ENCODE measurements around the gene VARS2. TPM values are rescaled to one million over a fixed set of nuclear protein-coding genes. Genes with fewer than 3 reads are reported as not detected.
"Not testable (repeated sequence)": the region's sequence is repeated elsewhere in the genome, so short reads cannot be mapped to it uniquely, and the experiment has no call there.

The VARS2 gene
- total RNA-seq, result 10 to 100 TPM; 12.1 to 13.6 TPM

GRCh38 chr6:30914076-30914853 is at the start of gene VARS2:
Gene VARS2, plus strand, starts transcription at chr6:30914238. Its CDS starts 599 bp downstream, at chr6:30914837.
- DNase-seq (ENCODE audit: low spot score), result peak; percentile 95
- Histone ChIP-seq H3K27ac (peak within 1 kb of the TSS; percentile 91 to 97), H3K4me1 (peaks cover 0 to 28% of the 10 kb centered on the region in 2 donors), H3K4me3 (peak within 1 kb of the TSS; percentile 59 to 62), H3K36me3 (peaks cover 35% of the 10 kb centered on the region), H3K27me3 (no peaks in the 10 kb centered on the region), H3K9me3 (no peaks in the 10 kb centered on the region)
- TF ChIP-seq CTCF (IDR thresholded peaks at IDR 0.05), result peak; percentile 26 to 67

GRCh38 chr6:30864325-30864724 is 49.7 kb upstream of the VARS2 start:
- Histone ChIP-seq H3K36me3 (no peaks in the 10 kb centered on the region), H3K27ac (no peak overlapping the region), H3K4me3 (no peak overlapping the region), H3K4me1 (no peaks in the 10 kb centered on the region), H3K27me3 (no peaks in the 10 kb centered on the region), H3K9me3 (peaks cover 0 to 15% of the 10 kb centered on the region in 2 donors)
- no peak for DNase-seq (ENCODE audit: low spot score)
- TF ChIP-seq CTCF (IDR thresholded peaks at IDR 0.05), result no peak

GRCh38 chr6:30869241-30869749 is 44.7 kb upstream of the VARS2 start:
- H3K9me3 ChIP-seq, result peaks cover 0 to 23% of the 10 kb centered on the region in 2 donors
- not testable (repeated sequence) for H3K4me3 ChIP-seq; H3K36me3 ChIP-seq; H3K27me3 ChIP-seq; DNase-seq (ENCODE audit: low spot score); H3K27ac ChIP-seq; H3K4me1 ChIP-seq

GRCh38 chr6:30870546-30870945 is 43.5 kb upstream of the VARS2 start:
- DNase-seq (ENCODE audit: low spot score), result no peak
- no peak overlapping the region for H3K27ac ChIP-seq
- H3K4me1 ChIP-seq, result no peaks in the 10 kb centered on the region
- peaks cover 0 to 23% of the 10 kb centered on the region in 2 donors for H3K9me3 ChIP-seq
- H3K27me3 ChIP-seq, result no peaks in the 10 kb centered on the region
- H3K36me3 ChIP-seq, result no peaks in the 10 kb centered on the region
- TF ChIP-seq CTCF (IDR thresholded peaks at IDR 0.05), result no peak
- no peak overlapping the region for H3K4me3 ChIP-seq

- no peaks in the 10 kb centered on the region for H3K27me3 ChIP-seq
- no peak for TF ChIP-seq CTCF (IDR thresholded peaks at IDR 0.05)
- DNase-seq (ENCODE audit: low spot score), result no peak
- no peak overlapping the region for H3K27ac ChIP-seq
- H3K36me3 ChIP-seq, result no peaks in the 10 kb centered on the region
- peaks cover 0 to 23% of the 10 kb centered on the region in 2 donors for H3K9me3 ChIP-seq
- H3K4me3 ChIP-seq, result no peak overlapping the region
- H3K4me1 ChIP-seq, result peaks cover 0 to 2% of the 10 kb centered on the region in 2 donors
Observed at GRCh38 chr6:30871592-30872183, 42.4 kb upstream of the VARS2 start.

GRCh38 chr6:30873137-30873640 is 40.8 kb upstream of the VARS2 start:
- Histone ChIP-seq H3K4me1 (peaks cover 0 to 16% of the 10 kb centered on the region in 2 donors), H3K27me3 (no peaks in the 10 kb centered on the region), H3K4me3 (no peak overlapping the region), H3K36me3 (no peaks in the 10 kb centered on the region), H3K9me3 (peaks cover 0 to 20% of the 10 kb centered on the region in 2 donors), H3K27ac (no peak overlapping the region)
- TF ChIP-seq CTCF (IDR thresholded peaks at IDR 0.05), result no peak
- DNase-seq (ENCODE audit: low spot score), result no peak

- Histone ChIP-seq H3K9me3 (peaks cover 0 to 14% of the 10 kb centered on the region in 2 donors), H3K4me1 (peaks cover 0 to 17% of the 10 kb centered on the region in 2 donors)
- H3K27me3 ChIP-seq; H3K27ac ChIP-seq; H3K4me3 ChIP-seq; DNase-seq (ENCODE audit: low spot score); H3K36me3 ChIP-seq: not testable (repeated sequence)
Observed at GRCh38 chr6:30873795-30874194, 40.2 kb upstream of the VARS2 start.
